K562 (cell line): Measurements from ENCODE around the gene FRAT2. TPM values are rescaled to one million over a fixed set of nuclear protein-coding genes. Genes with fewer than 3 reads are reported as not detected.

Experiments used
- BCOR ChIP-seq: fragments of 450-650 bp; IDR thresholded peaks from 2 replicates; pipeline ENCODE4 v1.6.1; 2016
- CHD1 ChIP-seq: fragments of 200-600 bp; sonication (generic); IDR thresholded peaks from one replicate; pipeline ENCODE4 v1.6.1; 2012; ENCODE audit warnings: mild to moderate bottlenecking, moderate library complexity, low read length, inconsistent platforms
- ESRRA ChIP-seq: fragments of 450-650 bp; IDR thresholded peaks from 2 replicates; pipeline ENCODE4 v1.6.1; 2014; ENCODE audit warnings: low read depth, mild to moderate bottlenecking, moderate library complexity, borderline replicate concordance
- KLF6 ChIP-seq: fragments of 250-450 bp; sonication (Bioruptor Pico); IDR thresholded peaks from 2 replicates; pipeline ENCODE4 v1.4.0; 2020; ENCODE audit warnings: mild to moderate bottlenecking, moderate library complexity, borderline replicate concordance
- MAZ ChIP-seq, 2 experiments: fragments of 450-650 bp in 1 of 2; sonication (generic) in 1 of 2; formaldehyde crosslinking; IDR thresholded peaks in 1 of 2; conservative IDR thresholded peaks in 1 of 2; 2 replicates each; pipeline versions ENCODE4 v1.4.0 to v1.5.0; 2020; ENCODE audit warnings: mild to moderate bottlenecking in 1 of 2, missing genetic modification reagents in 1 of 2
- MYBL2 ChIP-seq, 2 experiments: fragments of 450-650 bp in 1 of 2; sonication (generic) in 1 of 2; formaldehyde crosslinking in 1 of 2; IDR thresholded peaks; 2 replicates each; pipeline versions ENCODE4 v1.6.1 to v1.8.1; 2017 to 2022; ENCODE audit warnings: borderline replicate concordance in 1 of 2, inconsistent platforms in 1 of 2, low read depth in 1 of 2, mild to moderate bottlenecking in 1 of 2, missing genetic modification reagents in 1 of 2, moderate library complexity in 1 of 2
- POLR2G ChIP-seq: fragments of 200-400 bp; formaldehyde crosslinking; IDR thresholded peaks from 2 replicates; pipeline ENCODE4 v1.6.1; 2017; ENCODE audit warnings: low read depth, mild to moderate bottlenecking, antibody characterized with exemption, low read length, moderate library complexity
- RB1 ChIP-seq: fragments of 450-650 bp; IDR thresholded peaks from 2 replicates; pipeline ENCODE4 v1.6.1; 2017; ENCODE audit warnings: low read depth, mild to moderate bottlenecking
- SIN3A ChIP-seq, 2 experiments: fragments of 150-350 bp in 1 of 2; IDR thresholded peaks; 2 replicates each; pipeline ENCODE4 v1.6.1; 2011 to 2016; ENCODE audit warnings: borderline replicate concordance in 2 of 2, low read depth in 2 of 2, low read length in 2 of 2, mild to moderate bottlenecking in 2 of 2, moderate library complexity in 2 of 2; ENCODE audit not compliant: control insufficient read depth in 1 of 2
- TCFL5 ChIP-seq: fragments of 250-450 bp; sonication (Bioruptor Pico); conservative IDR thresholded peaks from 2 replicates; pipeline ENCODE4 v1.6.1; 2021; ENCODE audit warnings: mild to moderate bottlenecking, moderate library complexity, matching md5 sums
- ZEB2 ChIP-seq: fragments of 450-650 bp; IDR thresholded peaks from 2 replicates; pipeline ENCODE4 v1.6.1; 2016
- ZNF324 ChIP-seq: fragments of 250-450 bp; sonication (Bioruptor Pico); IDR thresholded peaks from 2 replicates; pipeline ENCODE4 v1.4.0; 2020; ENCODE audit warnings: mild to moderate bottlenecking
- ZNF696 ChIP-seq: fragments of 250-450 bp; sonication (Bioruptor Pico); conservative IDR thresholded peaks from 2 replicates; pipeline ENCODE4 v1.4.0; 2020; ENCODE audit warnings: mild to moderate bottlenecking, moderate library complexity
- polyA plus RNA-seq, 8 experiments: library from polyadenylated mRNA; depleted of rRNA in 4 of 8; stranded (reverse) in 5 of 8; unstranded in 3 of 8; fragments of >200 nt; fragmentation: Nextera tagmentation in 2 of 8; fragmentation: Illumina TruSeq in 1 of 8; extraction: Ambion mirVana in 2 of 8; extraction: Trizol in 1 of 8; gene quantifications; 2 replicates each; pipeline versions ENCODE4 v1.2.1 to v1.2.3, GENCODE V29; 2011 to 2014; ENCODE audit warnings: inconsistent platforms in 1 of 8, missing spikeins in 1 of 8
- total RNA-seq, 7 experiments: library from RNA; depleted of rRNA in 6 of 7; stranded (reverse); fragments of >200 nt in 6 of 7; fragmentation: Illumina TruSeq in 2 of 7; extraction: Trizol in 2 of 7; gene quantifications; 2 replicates each; pipeline versions ENCODE4 v1.2.1 to v1.2.3, GENCODE V29; 2011 to 2021; ENCODE audit warnings: low replicate concordance in 1 of 7
- TF ChIP-seq, protein P1 (sequence below), 2 experiments: fragments of 450-650 bp in 1 of 2; sonication (generic) in 1 of 2; formaldehyde crosslinking; conservative IDR thresholded peaks; 2 replicates each; pipeline versions ENCODE4 v1.4.0 to v1.8.1; 2020 to 2022; ENCODE audit warnings: mild to moderate bottlenecking in 1 of 2, missing genetic modification reagents in 1 of 2
- TF ChIP-seq, protein P2 (sequence below): sonication (generic); formaldehyde crosslinking; IDR thresholded peaks from 2 replicates; pipeline ENCODE4 v1.8.1; 2022; ENCODE audit warnings: missing genetic modification reagents
- TF ChIP-seq, protein P3 (sequence below): sonication (generic); formaldehyde crosslinking; IDR thresholded peaks from 2 replicates; pipeline ENCODE4 v1.8.0; 2022; ENCODE audit warnings: missing genetic modification reagents, mild to moderate bottlenecking, moderate library complexity, borderline replicate concordance
- TF ChIP-seq, protein P4 (sequence below): sonication (generic); formaldehyde crosslinking; IDR thresholded peaks from 2 replicates; pipeline ENCODE4 v1.8.0; 2022; ENCODE audit warnings: mild to moderate bottlenecking, missing genetic modification reagents, borderline replicate concordance
- TF ChIP-seq, protein P5 (sequence below), 2 experiments: fragments of 450-650 bp; conservative IDR thresholded peaks; 2 replicates each; pipeline ENCODE4 v1.6.1; 2017; ENCODE audit warnings: mild to moderate bottlenecking in 2 of 2, moderate library complexity in 2 of 2

The FRAT2 gene
- total and polyA plus RNA-seq, 9 of the 15 experiments (the other 6 are each of a cell fraction or from before 2014, with no cell fraction given): 4.3 to 31.7 (median 19.5) TPM

DNA sequence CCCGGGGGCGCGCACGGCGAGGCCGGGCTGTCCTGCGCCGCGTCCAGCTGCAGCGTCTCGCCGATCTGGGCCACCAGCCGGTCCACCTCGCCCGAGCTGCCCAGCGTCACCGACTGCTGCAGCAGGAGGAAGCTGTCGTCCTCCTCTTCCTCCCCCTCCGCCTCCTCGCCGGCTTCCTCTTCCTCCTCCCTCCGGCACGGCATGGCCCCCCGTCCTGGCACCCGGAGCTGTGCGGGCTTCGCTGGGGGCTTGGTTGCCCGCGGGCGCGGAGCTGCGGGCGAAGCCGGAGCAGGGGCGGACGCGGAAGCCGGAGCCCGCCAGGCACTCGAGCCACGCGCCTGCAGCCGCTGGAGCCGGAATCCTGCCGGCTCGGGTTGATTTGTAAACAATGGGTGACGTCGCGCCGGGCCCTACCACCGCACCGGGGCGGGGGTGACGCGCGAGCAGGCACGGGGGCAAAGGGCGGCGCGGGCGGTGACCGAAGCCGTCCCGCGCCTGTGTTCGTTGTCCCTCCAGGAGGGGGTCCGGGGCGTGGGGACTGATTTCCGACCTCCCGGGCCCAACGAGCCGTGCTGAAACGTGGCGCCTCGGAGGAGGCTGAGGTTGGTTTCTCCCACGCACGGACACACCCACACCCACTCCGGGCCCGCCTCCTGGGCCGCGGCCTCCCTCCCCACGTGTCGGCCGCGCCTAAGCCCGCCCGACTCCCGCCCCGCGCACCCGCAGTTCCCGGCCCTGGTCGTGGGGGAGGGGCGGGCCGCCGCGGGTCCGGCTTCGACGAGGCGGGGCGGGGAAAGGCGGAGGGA is at the start of gene FRAT2 (continued):
- TF ChIP-seq, protein P1, sequence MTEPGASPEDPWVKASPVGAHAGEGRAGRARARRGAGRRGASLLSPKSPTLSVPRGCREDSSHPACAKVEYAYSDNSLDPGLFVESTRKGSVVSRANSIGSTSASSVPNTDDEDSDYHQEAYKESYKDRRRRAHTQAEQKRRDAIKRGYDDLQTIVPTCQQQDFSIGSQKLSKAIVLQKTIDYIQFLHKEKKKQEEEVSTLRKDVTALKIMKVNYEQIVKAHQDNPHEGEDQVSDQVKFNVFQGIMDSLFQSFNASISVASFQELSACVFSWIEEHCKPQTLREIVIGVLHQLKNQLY (CRISPR knock-in tag; conservative IDR thresholded peaks at IDR 0.05): no peak
- TF ChIP-seq MYBL2 (IDR thresholded peaks at IDR 0.05; ENCODE audit: low read depth) (no peak), MYBL2 (CRISPR knock-in tag; IDR thresholded peaks at IDR 0.05; ENCODE audit: borderline replicate concordance) (no peak), RB1 (peak; percentile 71; the same call in 1 of the 2 replicates), POLR2G (peak; percentile 94), KLF6 (CRISPR knock-in tag) (no peak), CHD1 (no peak), BCOR (no peak), MAZ (CRISPR knock-in tag; conservative IDR thresholded peaks at IDR 0.05 in 1 of 2, IDR thresholded peaks at IDR 0.05 in 1 of 2) (peak in 1 of 2 experiments; percentile 75; a peak in 3 of 4 replicates), ZNF696 (CRISPR knock-in tag) (no peak), ZEB2 (no peak), ESRRA (peak; percentile 65), TCFL5 (no peak), SIN3A (IDR thresholded peaks at IDR 0.05; ENCODE audit: borderline replicate concordance in 2 of 2, control insufficient read depth in 1 of 2, low read depth in 2 of 2, low read length in 2 of 2) (peak; percentile 43 to 80; a peak in 2 of 4 replicates), ZNF324 (CRISPR knock-in tag) (no peak)
- TF ChIP-seq, protein P2, sequence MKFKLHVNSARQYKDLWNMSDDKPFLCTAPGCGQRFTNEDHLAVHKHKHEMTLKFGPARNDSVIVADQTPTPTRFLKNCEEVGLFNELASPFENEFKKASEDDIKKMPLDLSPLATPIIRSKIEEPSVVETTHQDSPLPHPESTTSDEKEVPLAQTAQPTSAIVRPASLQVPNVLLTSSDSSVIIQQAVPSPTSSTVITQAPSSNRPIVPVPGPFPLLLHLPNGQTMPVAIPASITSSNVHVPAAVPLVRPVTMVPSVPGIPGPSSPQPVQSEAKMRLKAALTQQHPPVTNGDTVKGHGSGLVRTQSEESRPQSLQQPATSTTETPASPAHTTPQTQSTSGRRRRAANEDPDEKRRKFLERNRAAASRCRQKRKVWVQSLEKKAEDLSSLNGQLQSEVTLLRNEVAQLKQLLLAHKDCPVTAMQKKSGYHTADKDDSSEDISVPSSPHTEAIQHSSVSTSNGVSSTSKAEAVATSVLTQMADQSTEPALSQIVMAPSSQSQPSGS (CRISPR knock-in tag): 0 out of 2 replicates have a peak, but pooled peaks have one; percentile 18
- TF ChIP-seq, protein P3, sequence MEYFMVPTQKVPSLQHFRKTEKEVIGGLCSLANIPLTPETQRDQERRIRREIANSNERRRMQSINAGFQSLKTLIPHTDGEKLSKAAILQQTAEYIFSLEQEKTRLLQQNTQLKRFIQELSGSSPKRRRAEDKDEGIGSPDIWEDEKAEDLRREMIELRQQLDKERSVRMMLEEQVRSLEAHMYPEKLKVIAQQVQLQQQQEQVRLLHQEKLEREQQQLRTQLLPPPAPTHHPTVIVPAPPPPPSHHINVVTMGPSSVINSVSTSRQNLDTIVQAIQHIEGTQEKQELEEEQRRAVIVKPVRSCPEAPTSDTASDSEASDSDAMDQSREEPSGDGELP (CRISPR knock-in tag): peak; percentile 42; the same call in 1 of the 2 replicates
- TF ChIP-seq, protein P4, sequence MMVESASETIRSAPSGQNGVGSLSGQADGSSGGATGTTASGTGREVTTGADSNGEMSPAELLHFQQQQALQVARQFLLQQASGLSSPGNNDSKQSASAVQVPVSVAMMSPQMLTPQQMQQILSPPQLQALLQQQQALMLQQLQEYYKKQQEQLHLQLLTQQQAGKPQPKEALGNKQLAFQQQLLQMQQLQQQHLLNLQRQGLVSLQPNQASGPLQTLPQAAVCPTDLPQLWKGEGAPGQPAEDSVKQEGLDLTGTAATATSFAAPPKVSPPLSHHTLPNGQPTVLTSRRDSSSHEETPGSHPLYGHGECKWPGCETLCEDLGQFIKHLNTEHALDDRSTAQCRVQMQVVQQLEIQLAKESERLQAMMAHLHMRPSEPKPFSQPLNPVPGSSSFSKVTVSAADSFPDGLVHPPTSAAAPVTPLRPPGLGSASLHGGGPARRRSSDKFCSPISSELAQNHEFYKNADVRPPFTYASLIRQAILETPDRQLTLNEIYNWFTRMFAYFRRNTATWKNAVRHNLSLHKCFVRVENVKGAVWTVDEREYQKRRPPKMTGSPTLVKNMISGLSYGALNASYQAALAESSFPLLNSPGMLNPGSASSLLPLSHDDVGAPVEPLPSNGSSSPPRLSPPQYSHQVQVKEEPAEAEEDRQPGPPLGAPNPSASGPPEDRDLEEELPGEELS (CRISPR knock-in tag): peak; percentile 59; the same call in 1 of the 2 replicates
- TF ChIP-seq, protein P5, sequence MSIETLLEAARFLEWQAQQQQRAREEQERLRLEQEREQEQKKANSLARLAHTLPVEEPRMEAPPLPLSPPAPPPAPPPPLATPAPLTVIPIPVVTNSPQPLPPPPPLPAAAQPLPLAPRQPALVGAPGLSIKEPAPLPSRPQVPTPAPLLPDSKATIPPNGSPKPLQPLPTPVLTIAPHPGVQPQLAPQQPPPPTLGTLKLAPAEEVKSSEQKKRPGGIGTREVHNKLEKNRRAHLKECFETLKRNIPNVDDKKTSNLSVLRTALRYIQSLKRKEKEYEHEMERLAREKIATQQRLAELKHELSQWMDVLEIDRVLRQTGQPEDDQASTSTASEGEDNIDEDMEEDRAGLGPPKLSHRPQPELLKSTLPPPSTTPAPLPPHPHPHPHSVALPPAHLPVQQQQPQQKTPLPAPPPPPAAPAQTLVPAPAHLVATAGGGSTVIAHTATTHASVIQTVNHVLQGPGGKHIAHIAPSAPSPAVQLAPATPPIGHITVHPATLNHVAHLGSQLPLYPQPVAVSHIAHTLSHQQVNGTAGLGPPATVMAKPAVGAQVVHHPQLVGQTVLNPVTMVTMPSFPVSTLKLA (conservative IDR thresholded peaks at IDR 0.05): peak; percentile 99 to 100
